Measurements from ENCODE around the gene PXDN.

Gene PXDN

DNA sequence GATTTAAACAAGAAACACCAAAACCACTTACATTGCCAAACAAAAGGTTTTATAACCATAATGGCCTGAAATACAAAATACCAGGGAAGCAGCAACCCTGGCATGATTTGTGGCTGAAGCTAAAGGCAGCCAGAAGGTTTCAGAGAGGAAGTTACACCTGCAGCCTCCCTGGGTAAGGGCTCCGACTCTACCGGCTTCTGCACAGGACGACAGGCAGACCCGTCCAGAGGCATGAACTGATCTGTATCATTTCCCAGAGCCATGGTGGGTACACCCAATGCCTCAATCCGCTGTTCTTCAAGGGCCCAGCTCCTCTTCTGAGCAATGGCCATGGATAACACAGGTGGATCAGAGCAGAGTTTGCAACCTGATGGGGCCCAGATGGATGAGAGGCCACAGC is 71.6 kb downstream of the PXDN start:
- FAIRE-seq (no peak), DNase-seq (ENCODE audit: low spot score) (no peak)

- DNase-seq (ENCODE audit: low spot score) (no peak), FAIRE-seq (no peak)
These were observed 72.4 kb downstream of the PXDN start for GRCh38 chr2:1671916-1672315.

GRCh38 chr2:1670636-1671035 is 73.7 kb downstream of the PXDN start:
- FAIRE-seq (no peak), DNase-seq (ENCODE audit: low spot score) (no peak)

- DNase-seq (ENCODE audit: low spot score) (no peak), FAIRE-seq (no peak)
These were observed 78.4 kb downstream of the PXDN start for GRCh38 chr2:1665761-1666505.

DNA sequence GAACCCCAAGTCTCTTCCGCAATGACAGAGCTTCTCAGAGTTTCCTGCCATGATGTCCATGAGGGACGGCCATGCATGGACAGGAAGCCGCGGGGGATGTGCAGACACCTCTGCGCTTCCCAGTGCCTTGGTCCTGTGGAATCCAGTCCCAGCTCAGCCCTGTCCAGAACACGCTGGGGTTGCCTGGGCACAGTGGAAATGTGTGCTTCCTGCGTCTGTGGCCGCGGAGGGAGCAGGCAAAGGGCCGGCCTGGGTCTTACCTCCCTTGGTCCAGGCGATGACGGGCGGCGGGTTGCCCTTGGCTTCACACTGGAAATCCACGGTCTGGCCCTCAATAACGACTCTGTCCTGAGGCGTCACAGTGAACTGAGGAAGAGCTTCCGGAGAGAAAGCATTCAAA is 79.6 kb downstream of the PXDN start:
- FAIRE-seq, result no peak

DNA sequence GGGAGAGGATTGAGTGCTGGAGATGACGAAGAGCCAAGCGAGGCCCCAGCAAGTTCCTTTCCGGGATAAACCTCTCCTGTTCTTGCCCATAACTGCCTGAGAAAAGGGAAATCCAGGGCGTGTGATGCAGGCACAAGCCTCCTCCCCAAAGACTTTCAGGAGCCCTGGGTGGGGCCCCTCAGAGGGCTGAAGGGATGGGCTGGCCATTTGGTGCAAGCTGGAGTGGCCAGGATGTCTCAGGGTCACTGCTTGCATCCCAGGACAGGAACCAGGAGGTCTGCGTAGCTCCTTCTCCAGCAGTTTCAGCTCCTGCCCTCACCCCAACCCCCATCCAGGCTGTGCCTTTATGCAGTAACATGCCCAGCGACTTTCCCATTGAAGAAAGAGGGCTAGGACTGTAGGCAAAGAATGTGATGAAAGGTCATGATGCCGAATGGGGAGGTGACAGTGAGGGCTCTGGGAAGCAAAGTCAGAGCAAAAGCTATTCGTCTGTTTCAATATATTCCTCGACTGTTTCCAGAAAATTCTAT is 80.2 kb downstream of the PXDN start:
- no peak for DNase-seq (ENCODE audit: low spot score)

More for the DNA sequence above, 79.6 kb downstream of the PXDN start:
- DNase-seq (ENCODE audit: low spot score), result no peak

GRCh38 chr2:1663621-1664020 is 80.7 kb downstream of the PXDN start:
- FAIRE-seq, result no peak
- DNase-seq (ENCODE audit: low spot score), result no peak

More for the DNA sequence above, 80.2 kb downstream of the PXDN start:
- no peak for FAIRE-seq

GRCh38 chr2:1662606-1663180 is 81.6 kb downstream of the PXDN start:
- DNase-seq (ENCODE audit: low spot score), result no peak
- FAIRE-seq, result no peak

DNA sequence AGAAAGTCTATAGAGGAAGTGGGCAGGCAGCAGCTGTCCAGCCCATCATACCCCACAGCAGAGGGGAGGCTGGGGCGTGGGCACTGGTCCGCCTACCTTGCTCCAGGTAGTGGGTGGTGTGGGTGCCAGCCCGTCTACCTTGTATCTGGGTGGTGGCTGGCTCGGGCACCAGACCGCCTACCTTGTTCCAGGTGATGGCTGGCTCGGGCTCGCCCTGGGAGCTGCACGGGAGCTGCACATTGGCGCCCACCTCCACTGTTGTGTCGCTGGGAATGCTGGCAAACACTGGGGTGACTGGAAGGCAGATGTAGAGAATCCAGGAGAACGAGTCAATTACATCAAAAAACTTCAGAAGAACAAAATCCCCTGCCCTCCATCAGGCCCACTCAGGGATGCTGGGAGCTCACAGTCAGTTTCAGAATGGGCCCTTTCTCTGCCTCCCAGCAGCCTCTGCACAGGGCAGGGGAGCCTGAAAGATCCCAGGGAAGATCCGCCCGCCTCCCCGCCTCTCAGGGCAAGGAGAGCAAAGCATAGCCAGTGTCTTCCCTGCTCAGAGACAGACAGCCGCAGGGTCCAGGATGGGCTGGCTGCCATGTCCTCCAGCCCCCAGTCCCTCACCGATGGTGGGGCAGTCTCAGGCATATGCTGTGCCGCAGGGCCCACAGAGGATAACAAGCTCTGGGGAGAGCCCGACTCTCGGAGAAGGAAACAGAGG is 82.3 kb downstream of the PXDN start:
- FAIRE-seq (no peak), DNase-seq (ENCODE audit: low spot score) (no peak)

DNA sequence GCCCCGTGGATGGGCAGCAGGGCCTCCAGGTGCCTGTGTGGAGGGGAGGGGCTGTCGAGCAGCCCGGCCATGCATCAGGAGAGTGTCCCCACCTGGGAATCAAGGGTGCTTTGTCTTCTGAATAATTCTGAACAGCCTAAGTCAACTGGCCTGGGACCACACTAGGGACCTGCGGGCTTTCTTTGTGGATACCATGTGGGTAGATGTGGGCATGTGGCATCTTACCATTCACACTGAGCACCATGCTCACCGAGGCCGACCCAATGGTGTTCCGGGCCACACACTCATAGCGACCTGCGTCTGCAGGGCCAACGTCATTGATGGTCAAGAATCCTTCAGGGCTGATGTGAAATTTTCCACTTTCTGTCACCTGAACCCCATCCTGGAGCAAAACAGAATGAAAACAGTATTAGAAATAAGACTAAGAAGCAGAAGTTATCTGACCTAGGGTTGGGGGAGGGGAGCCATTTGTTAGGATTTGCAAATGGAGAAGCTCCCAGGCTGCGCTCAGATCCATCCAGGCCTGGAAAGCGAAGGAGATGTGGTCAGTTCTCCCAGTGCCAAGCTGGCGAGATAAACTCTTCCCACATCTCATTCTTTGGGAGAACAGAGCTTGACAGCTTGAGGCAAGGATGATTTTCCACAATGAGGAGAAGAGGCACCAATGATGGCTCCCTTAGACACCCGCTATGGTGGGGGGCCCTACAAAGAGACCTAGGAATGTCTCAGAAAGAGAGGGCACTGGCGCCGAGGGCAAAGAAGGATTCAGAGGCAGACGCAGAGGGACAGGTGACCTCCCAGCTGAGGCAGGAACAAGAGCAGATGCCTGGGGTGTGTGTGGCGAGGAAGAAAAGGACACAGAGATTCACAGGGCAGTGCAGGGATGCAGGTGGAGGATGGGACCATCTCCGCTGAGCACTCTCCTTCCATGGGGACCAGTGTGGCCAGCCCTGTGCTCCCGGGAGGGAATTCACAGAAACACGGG is 83.4 kb downstream of the PXDN start:
- no peak for FAIRE-seq
- DNase-seq (ENCODE audit: low spot score), result no peak

DNA sequence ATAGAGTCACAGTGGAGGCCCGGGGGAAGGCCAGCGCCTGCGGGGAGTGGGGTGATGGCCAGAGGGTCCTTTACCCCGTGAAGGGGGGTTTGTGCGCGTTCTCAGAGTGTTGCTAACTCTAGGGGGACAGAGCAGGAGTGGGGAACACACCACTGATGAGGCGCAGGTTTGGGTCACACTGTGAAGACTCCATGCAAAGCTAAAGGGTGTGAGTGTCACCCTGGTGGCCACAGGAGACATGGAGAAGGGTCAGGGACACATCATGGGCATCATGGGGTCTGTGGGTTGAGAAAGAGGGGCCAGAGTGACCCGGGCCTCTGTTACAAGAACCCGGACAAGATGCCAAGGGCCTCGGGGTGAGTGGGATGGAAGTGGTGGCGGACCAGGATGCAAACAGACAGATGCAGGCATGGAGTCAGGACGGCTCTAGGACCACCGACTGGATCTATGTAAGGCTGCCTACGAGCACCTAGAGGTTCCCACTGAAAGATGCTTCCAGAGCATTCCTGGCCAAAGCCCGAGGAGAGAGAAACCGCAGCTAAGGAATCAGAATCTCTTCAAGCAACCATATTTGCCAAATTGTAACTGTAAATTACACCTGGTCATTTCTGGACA is 84.3 kb downstream of the PXDN start:
- FAIRE-seq (no peak), DNase-seq (ENCODE audit: low spot score) (no peak)

DNA sequence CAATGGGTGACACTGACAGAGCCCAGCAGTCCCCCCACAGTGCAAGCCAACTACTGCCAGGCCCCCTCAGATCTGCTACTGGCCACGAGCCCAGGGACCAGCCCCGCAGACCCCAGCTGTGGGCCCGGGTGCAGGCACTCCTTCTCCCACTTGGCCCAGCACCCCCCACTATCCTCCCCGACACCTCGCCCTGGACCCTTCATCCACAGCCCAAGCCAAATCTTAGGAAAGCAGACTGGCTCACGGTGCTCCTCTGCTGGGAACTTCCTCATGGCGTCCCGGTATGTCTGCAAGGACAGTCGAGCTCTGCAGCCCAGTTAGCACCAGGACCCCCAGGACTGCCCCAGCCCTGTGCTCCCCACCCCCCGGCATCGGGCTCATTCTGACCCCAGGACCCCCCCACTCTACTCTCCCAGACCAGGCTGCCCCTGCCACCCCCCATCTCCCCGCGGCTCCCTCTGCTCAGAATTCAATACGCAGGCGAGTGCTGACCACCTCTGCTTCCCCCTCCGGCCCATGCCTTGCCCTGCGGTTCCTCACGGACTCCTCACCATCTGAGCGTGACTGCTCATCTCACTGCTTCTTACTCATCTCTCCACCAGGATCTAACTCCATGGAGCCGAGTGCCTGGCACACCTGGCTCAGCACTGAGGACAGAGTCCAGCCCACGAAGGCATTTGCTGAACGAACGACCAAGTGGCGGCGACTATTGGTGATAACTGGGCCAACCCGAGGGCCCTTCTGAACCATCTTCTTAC is 85.7 kb downstream of the PXDN start:
- FAIRE-seq (no peak), DNase-seq (ENCODE audit: low spot score) (no peak)

DNA sequence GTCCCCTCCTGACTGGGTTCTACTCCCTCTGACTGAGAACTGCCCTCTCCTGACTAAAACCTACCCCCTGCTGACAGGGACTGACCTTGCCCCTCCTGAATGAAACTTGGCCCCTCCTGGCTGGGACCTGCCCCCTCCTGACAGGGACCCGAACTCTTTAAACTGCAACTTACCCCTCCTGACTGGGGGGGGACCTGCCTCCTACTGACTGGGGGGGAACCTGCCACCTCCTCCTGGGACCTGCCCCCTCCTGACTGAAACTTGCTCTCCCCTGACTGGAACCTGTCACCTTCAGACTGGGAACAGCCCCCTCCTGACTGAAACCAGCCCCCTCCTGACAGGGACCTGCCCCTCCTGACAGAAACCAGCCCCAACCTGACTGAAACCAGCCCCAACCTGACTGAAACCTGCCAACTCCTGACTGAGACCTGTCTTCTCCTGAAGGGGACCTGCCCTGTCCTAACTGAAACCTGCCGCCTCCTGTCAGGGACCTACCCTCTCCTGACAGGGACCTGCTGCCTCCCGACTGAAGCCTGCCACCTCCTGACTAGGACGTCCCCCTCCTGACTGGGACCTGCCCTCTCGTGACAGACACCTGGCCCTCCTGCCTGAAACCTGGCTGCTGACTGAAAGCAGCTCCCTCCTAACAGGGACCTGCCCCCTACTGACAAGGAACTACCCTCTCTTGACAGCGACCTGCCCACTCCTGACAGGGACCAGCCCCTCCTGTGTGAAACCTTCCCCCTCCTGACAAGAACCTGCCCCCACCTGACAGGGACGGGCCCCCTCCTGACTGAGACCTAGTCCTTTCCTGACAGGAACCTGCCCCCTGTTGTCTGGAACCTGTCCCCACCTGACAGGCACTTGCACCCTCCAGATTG is 87.1 kb downstream of the PXDN start:
- FAIRE-seq, result no peak
- no peak for DNase-seq (ENCODE audit: low spot score)

DNA sequence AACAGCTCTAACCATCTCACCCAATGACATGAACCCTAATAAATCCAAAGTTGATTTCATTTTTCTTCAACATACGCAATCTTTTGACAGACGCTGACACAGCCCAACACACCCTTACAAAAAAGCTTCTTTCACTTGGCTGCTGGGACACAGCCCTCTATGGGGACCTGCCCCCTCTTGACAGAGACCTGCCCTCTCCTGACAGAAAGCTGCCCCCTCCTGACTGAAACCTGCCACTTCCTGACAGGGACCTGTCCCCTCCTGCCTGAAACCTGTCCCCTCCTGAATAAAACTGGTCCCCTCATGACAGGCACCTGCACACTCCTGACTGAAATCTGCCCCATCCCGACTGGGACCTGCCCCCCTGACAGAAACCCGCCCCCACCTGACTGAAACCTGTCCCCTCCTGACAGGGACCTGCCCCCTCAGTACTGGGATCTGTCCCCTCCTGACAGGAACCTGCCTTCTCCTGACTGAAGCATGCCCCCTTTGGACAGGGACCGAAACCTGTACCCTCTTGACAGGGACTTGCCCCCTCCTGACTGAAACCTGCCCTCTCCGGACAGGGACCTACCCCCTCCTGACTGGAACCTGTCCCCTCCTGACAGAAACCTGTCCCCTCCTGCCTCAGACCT is 87.9 kb downstream of the PXDN start:
- FAIRE-seq (no peak), DNase-seq (ENCODE audit: low spot score) (no peak)

- FAIRE-seq, result peak; percentile 79
- no peak for DNase-seq (ENCODE audit: low spot score)
These were observed 88.9 kb downstream of the PXDN start for GRCh38 chr2:1655461-1655860.

DNA sequence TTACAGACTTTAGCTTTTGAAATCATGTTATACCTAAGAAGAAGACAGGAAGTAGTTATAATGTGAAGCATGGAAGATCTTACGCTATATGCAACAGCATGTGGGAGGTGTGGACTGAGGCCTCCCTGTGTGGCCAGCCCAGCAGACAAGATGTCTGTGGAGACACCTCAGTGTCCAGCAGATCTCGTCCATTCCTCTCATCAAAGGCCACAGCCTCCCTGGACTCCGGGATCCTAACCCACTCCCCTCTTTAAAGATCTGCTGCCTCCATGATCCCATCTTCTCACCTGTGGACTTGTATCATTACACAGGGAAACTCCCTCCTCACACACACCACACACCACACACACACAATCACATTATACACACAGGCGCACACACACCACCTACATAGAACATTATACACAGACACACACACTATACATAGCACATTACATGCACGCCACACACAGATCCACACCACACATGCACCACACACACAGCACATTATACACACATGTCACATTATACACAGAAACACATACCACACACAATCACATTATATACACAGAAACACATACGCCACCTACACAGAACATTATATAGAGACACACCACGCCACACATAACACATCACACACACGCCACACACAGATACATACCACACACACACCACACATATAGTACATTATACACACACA is 89.5 kb downstream of the PXDN start:
- FAIRE-seq, result no peak
- DNase-seq (ENCODE audit: low spot score), result peak; percentile 19

GRCh38 chr2:1653956-1654695 is 90.2 kb downstream of the PXDN start:
- FAIRE-seq, result no peak
- peak; percentile 19 for DNase-seq (ENCODE audit: low spot score)
